ENCODE data around the gene ZC3H7B. TPM values are rescaled to one million over a fixed set of nuclear protein-coding genes. Genes with fewer than 3 reads are reported as not detected.

The ZC3H7B gene
- total RNA-seq, 1 experiment from 2014 or later, result 42.0 TPM

- TF ChIP-seq ZFX (IDR thresholded peaks at IDR 0.05) (no peak), ZNF274 (IDR thresholded peaks at IDR 0.05; ENCODE audit: low read depth, low read length) (no peak), SP1 (IDR thresholded peaks at IDR 0.05; ENCODE audit: low read depth) (no peak), CBX3 (IDR thresholded peaks at IDR 0.05; ENCODE audit: low read depth) (no peak), YY1 (IDR thresholded peaks at IDR 0.05; ENCODE audit: extremely low read depth, insufficient replicate concordance, low read depth, low read length) (no peak), MAX (IDR thresholded peaks at IDR 0.05) (no peak), SRF (IDR thresholded peaks at IDR 0.05; ENCODE audit: low read depth) (no peak), FOSL1 (IDR thresholded peaks at IDR 0.05; ENCODE audit: low read depth) (no peak)
Measured at GRCh38 chr22:41362615-41363014, 61.3 kb downstream of the ZC3H7B start (continued).

- H3K36me3 ChIP-seq (ENCODE audit: control insufficient read depth in 1 of 2, insufficient read depth in 2 of 2, low read length in 2 of 2), result no peaks in the 10 kb centered on the region
- ChIA-PET POLR2A (no interaction called here), RAD21 (ENCODE audit: low non-redundant PET in 1 of 2, low total read pairs in 2 of 2, uncharacterized antibody in 2 of 2, unreplicated experiment in 2 of 2) (no interaction called here), CTCF (no interaction called here)
- no peaks in the 10 kb centered on the region for H3K9me2 ChIP-seq (ENCODE audit: insufficient read depth)
- no peaks in the 10 kb centered on the region for H3K9me3 ChIP-seq (ENCODE audit: control insufficient read depth in 1 of 2, insufficient read depth in 1 of 2, low read depth in 1 of 2, low read length in 2 of 2)
- no peak overlapping the region for H3K27ac ChIP-seq (ENCODE audit: low read depth, low read length)
- TF ChIP-seq EGR1 (IDR thresholded peaks at IDR 0.05; ENCODE audit: low read depth) (no peak), REST (IDR thresholded peaks at IDR 0.05; ENCODE audit: low read depth) (no peak), TCF7L2 (IDR thresholded peaks at IDR 0.05; ENCODE audit: borderline replicate concordance, extremely low read depth, insufficient read depth, insufficient read length) (no peak), ATF3 (IDR thresholded peaks at IDR 0.05) (no peak), ZNF274 (IDR thresholded peaks at IDR 0.05; ENCODE audit: low read depth, low read length) (no peak), POLR2A (IDR thresholded peaks at IDR 0.05; ENCODE audit: borderline replicate concordance, extremely low read depth, insufficient read depth, insufficient read length) (no peak), POLR2AphosphoS5 (IDR thresholded peaks at IDR 0.05; ENCODE audit: low read depth, low read length) (no peak), FOSL1 (IDR thresholded peaks at IDR 0.05; ENCODE audit: low read depth) (no peak), CEBPB (IDR thresholded peaks at IDR 0.05; ENCODE audit: low read depth) (no peak), ZFX (IDR thresholded peaks at IDR 0.05) (no peak), JUND (IDR thresholded peaks at IDR 0.05) (no peak), SIN3A (IDR thresholded peaks at IDR 0.05; ENCODE audit: low read depth) (no peak), EZH2 (IDR thresholded peaks at IDR 0.05) (no peak), YY1 (IDR thresholded peaks at IDR 0.05; ENCODE audit: extremely low read depth, insufficient replicate concordance, low read depth, low read length) (no peak), CBX3 (IDR thresholded peaks at IDR 0.05; ENCODE audit: low read depth) (no peak), SRF (IDR thresholded peaks at IDR 0.05; ENCODE audit: low read depth) (no peak)
- no TSS peak for BruUV-seq (replicated peaks)
- no peaks in the 10 kb centered on the region for H3K27me3 ChIP-seq (ENCODE audit: insufficient read depth, low read length)
- no peak overlapping the region for H2AFZ ChIP-seq (ENCODE audit: low read depth, low read length, poor library complexity, severe bottlenecking)
- no peaks in the 10 kb centered on the region for H3K79me2 ChIP-seq (ENCODE audit: insufficient read depth, low read length)
- peaks cover 17 to 26% of the 10 kb centered on the region in 2 experiments for H3K4me1 ChIP-seq (ENCODE audit: control insufficient read depth in 1 of 2, insufficient read depth in 2 of 2, low read length in 2 of 2)
- H3K4me2 ChIP-seq (ENCODE audit: low read length), result no peak overlapping the region
- intact Hi-C loops (cut with micrococcal nuclease), result no loop called here
- DNase-seq (ENCODE audit: low read depth, low spot score) (no peak), ATAC-seq (no peak)
- no peaks in the 10 kb centered on the region for H4K20me1 ChIP-seq (ENCODE audit: insufficient read depth)
- no peak overlapping the region for H3K9ac ChIP-seq (ENCODE audit: low read length)
- no peak overlapping the region for H3K4me3 ChIP-seq (replicated peaks in 1 of 2; ENCODE audit: low read depth in 1 of 2, low read length in 2 of 2)
Measured at GRCh38 chr22:41364233-41364632, 62.9 kb downstream of the ZC3H7B start.

Measured in HCT116 (cell line).